Measurements from ENCODE around the gene TEX22.

The TEX22 gene

DNA sequence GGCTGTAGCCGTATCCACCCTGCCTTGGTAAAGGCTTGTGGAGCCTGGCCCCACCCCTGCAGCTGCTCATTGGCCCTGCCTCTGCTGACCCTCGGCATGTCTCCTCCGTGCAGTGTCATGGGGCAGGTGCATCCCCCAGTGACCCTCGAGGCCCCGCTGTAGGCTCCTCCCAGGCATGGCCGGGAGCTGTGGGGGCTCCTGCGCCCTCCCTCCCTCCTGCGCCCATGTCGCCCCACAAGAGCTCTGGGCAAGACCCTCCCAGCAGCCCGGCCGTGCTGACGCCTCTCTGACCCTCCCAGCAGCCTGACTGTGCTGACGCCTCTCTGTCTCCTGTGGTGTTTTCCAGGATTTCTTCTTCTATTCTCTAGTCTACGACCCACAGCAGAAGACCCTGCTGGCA, 55.5 kb downstream of the TEX22 start:
- TF ChIP-seq, protein P1, sequence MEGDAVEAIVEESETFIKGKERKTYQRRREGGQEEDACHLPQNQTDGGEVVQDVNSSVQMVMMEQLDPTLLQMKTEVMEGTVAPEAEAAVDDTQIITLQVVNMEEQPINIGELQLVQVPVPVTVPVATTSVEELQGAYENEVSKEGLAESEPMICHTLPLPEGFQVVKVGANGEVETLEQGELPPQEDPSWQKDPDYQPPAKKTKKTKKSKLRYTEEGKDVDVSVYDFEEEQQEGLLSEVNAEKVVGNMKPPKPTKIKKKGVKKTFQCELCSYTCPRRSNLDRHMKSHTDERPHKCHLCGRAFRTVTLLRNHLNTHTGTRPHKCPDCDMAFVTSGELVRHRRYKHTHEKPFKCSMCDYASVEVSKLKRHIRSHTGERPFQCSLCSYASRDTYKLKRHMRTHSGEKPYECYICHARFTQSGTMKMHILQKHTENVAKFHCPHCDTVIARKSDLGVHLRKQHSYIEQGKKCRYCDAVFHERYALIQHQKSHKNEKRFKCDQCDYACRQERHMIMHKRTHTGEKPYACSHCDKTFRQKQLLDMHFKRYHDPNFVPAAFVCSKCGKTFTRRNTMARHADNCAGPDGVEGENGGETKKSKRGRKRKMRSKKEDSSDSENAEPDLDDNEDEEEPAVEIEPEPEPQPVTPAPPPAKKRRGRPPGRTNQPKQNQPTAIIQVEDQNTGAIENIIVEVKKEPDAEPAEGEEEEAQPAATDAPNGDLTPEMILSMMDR (conservative IDR thresholded peaks at IDR 0.05; ENCODE audit: low read length), result no peak
- no peak for DNase-seq (ENCODE audit: low read depth)
- H3K4me3 ChIP-seq (ENCODE audit: low read length), result no peak overlapping the region

GRCh38 chr14:105455086-105455640, 56.8 kb downstream of the TEX22 start:
- DNase-seq (ENCODE audit: low read depth), result no peak
- TF ChIP-seq, protein P1 (conservative IDR thresholded peaks at IDR 0.05; ENCODE audit: low read length), result no peak
- no peak overlapping the region for H3K4me3 ChIP-seq (ENCODE audit: low read length)

DNA sequence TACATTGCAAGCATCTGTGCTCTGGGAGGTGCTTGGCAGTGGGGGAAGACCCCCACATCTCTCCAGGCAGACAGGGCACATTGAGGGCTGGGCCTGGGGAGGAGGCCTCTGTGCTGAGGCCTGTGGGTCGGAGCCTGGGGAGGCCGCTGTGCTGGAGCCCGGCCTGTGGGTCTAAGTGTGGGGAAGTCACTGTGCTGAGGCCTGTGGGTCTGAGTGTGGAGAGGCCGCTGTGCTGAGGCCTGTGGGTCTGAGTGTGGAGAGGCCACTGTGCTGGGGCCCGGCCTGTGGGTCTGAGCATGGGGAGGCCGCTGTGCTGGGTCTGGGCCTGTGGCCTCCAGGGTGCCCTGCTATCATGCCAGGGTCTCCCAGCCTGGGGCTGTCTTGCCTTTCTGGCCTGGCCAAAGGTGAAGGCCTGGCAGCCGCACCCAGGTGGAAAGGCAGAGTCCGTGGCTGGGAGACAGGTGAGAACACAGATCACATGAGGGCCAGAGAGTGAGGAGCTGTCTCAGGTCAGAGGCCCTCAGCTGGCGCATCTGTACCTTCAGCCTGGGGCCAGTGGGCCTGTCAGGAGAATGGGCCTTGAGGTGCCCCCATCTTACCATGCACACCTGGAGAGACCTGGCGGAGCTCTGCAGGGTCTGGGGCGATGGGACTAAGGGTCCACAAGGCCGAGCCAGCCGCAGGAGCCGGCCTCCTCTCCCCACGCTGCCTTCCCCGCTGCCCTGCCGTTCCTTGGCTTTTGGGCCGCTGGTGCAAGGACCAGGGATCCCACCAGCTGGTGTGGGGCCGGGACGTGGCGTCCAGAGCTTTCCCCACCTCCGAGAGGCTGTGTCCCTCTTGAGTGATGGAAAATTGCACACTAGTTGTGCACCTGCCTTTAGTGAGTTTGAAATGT, 57.7 kb downstream of the TEX22 start:
- H3K4me3 ChIP-seq (ENCODE audit: low read length), result no peak overlapping the region
- no peak for DNase-seq (ENCODE audit: low read depth)
- TF ChIP-seq, protein P1 (conservative IDR thresholded peaks at IDR 0.05; ENCODE audit: low read length), result no peak

- TF ChIP-seq, protein P1 (conservative IDR thresholded peaks at IDR 0.05; ENCODE audit: low read length), result no peak
- no peak for DNase-seq (ENCODE audit: low read depth)
- H3K4me3 ChIP-seq (ENCODE audit: low read length), result no peak overlapping the region
Measured at GRCh38 chr14:105456736-105457617, 58.6 kb downstream of the TEX22 start.

GRCh38 chr14:105458010-105458409, 59.7 kb downstream of the TEX22 start:
- no peak for DNase-seq (ENCODE audit: low read depth)
- TF ChIP-seq, protein P1 (conservative IDR thresholded peaks at IDR 0.05; ENCODE audit: low read length), result no peak
- H3K4me3 ChIP-seq (ENCODE audit: low read length), result no peak overlapping the region

DNA sequence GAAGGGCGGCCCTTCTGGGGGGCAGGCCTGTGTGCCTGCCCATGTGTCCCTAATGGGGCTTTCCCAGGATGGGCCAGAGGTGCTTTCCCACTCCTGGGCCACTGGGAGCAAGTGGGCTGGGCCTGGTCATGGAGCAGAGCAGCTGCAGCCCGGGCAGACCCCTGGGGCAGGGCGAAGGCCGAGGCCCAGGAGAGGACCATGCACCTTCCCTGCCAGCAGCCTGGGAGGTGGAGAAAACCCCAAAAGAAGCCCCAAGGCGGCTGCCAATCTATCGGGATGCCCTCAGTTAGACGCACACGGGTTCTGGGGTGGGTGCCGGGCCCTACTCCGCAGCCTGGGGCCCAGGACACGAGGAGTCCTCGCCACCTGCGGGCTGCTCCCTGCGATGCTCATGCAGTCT, 60.2 kb downstream of the TEX22 start:
- no peak overlapping the region for H3K4me3 ChIP-seq (ENCODE audit: low read length)
- no peak for DNase-seq (ENCODE audit: low read depth)
- TF ChIP-seq, protein P1 (conservative IDR thresholded peaks at IDR 0.05; ENCODE audit: low read length), result no peak

Data from AG10803 (cell line).